Neural progenitor cell (in vitro differentiated cells): ENCODE results near the gene GRAMD1B. TPM values are rescaled to one million over a fixed set of nuclear protein-coding genes. Genes with fewer than 3 reads are reported as not detected.
A peak's percentile ranks its signal among the peaks of the same experiment; 100 is the strongest.

Experiments
- DNase-seq: peaks from one replicate; pipeline ENCODE4 v3.0.0-alpha.2; 2016; ENCODE audit warnings: low spot score
- H2AFZ ChIP-seq: fragments of 200-600 bp; sonication (generic); replicated peaks from 2 replicates; pipeline ENCODE4 v1.6.1; 2016; ENCODE audit warnings: antibody characterized with exemption
- H3F3A ChIP-seq: fragments of 200-600 bp; sonication (generic); 2 replicates; pipeline ENCODE4 v1.6.1; 2016; ENCODE audit warnings: antibody characterized with exemption, low read depth
- H3K27ac ChIP-seq: fragments of 200-600 bp; sonication (generic); 2 replicates; pipeline ENCODE4 v1.5.1; 2016; ENCODE audit warnings: mild to moderate bottlenecking
- H3K27me3 ChIP-seq: fragments of 200-600 bp; sonication (generic); 2 replicates; pipeline ENCODE4 v1.6.1; 2016; ENCODE audit warnings: mild to moderate bottlenecking, moderate library complexity
- H3K36me3 ChIP-seq: fragments of 200-600 bp; sonication (generic); 2 replicates; pipeline ENCODE4 v1.5.1; 2016
- H3K4me1 ChIP-seq: fragments of 200-600 bp; sonication (generic); 2 replicates; pipeline ENCODE4 v1.6.1; 2016; ENCODE audit warnings: mixed run types
- H3K4me2 ChIP-seq: fragments of 200-600 bp; sonication (generic); 2 replicates; pipeline ENCODE4 v1.6.1; 2016
- H3K4me3 ChIP-seq: fragments of 200-600 bp; sonication (generic); 2 replicates; pipeline ENCODE4 v1.5.1; 2016
- H3K79me2 ChIP-seq: fragments of 200-600 bp; sonication (generic); 2 replicates; pipeline ENCODE4 v1.6.1; 2016; ENCODE audit warnings: low read depth
- H3K9ac ChIP-seq: fragments of 200-600 bp; sonication (generic); 2 replicates; pipeline ENCODE4 v1.6.1; 2016
- H3K9me3 ChIP-seq: fragments of 200-600 bp; sonication (generic); 2 replicates; pipeline ENCODE4 v1.5.1; 2016; ENCODE audit warnings: low read depth
- H4K20me1 ChIP-seq: fragments of 200-600 bp; sonication (generic); 2 replicates; pipeline ENCODE4 v1.6.1; 2016; ENCODE audit warnings: low read depth
- H3K27ac Mint-ChIP-seq: 3 replicates; pipeline ENCODE4 v1.8.0; 2021; ENCODE audit warnings: mixed read lengths
- H3K27me3 Mint-ChIP-seq: 2 replicates; pipeline ENCODE4 v1.8.0; 2022; ENCODE audit warnings: low read depth, mild to moderate bottlenecking, inconsistent platforms, moderate library complexity, mixed read lengths; ENCODE audit not compliant: insufficient read depth
- H3K36me3 Mint-ChIP-seq: 3 replicates; pipeline ENCODE4 v1.8.0; 2021; ENCODE audit warnings: mixed read lengths
- H3K4me1 Mint-ChIP-seq: 3 replicates; pipeline ENCODE4 v1.8.0; 2021; ENCODE audit warnings: mixed read lengths
- H3K4me3 Mint-ChIP-seq: 3 replicates; pipeline ENCODE4 v1.8.0; 2021; ENCODE audit warnings: mild to moderate bottlenecking, moderate library complexity, mixed read lengths
- H3K9me3 Mint-ChIP-seq: 3 replicates; pipeline ENCODE4 v1.8.0; 2020; ENCODE audit warnings: mixed read lengths
- CTCF ChIP-seq: fragments of 200-600 bp; sonication (generic); IDR thresholded peaks from 2 replicates; pipeline ENCODE4 v1.5.1; 2017; ENCODE audit warnings: antibody characterized with exemption, mild to moderate bottlenecking
- EZH2 ChIP-seq: fragments of 200-600 bp; sonication (generic); IDR thresholded peaks from 2 replicates; pipeline ENCODE4 v1.6.1; 2017; ENCODE audit warnings: antibody characterized with exemption, mild to moderate bottlenecking, moderate library complexity
- EZH2phosphoT487 ChIP-seq: fragments of 200-600 bp; sonication (generic); IDR thresholded peaks from 2 replicates; pipeline ENCODE4 v1.6.1; 2017; ENCODE audit warnings: antibody characterized with exemption
- total RNA-seq: library from RNA; depleted of rRNA; stranded (reverse); fragments of >200 nt; gene quantifications from 2 replicates; pipeline ENCODE4 v1.2.3, GENCODE V29; 2015; ENCODE audit warnings: low replicate concordance

Gene GRAMD1B
- total RNA-seq, 1 donor from 2014 or later = 12.6 TPM

- no peaks in the 10 kb centered on the region for H3K36me3 Mint-ChIP-seq
- Histone ChIP-seq H3K27me3 (no peaks in the 10 kb centered on the region), H3K9ac (no peak overlapping the region), H3F3A (no peaks in the 10 kb centered on the region), H3K4me3 (no peak overlapping the region), H3K79me2 (no peaks in the 10 kb centered on the region), H3K27ac (no peak overlapping the region), H2AFZ (no peak overlapping the region), H3K4me2 (no peak overlapping the region), H3K4me1 (no peaks in the 10 kb centered on the region), H3K9me3 (no peaks in the 10 kb centered on the region), H4K20me1 (no peaks in the 10 kb centered on the region), H3K36me3 (no peaks in the 10 kb centered on the region)
- H3K4me3 Mint-ChIP-seq = no peak overlapping the region
- DNase-seq = no peak
- H3K4me1 Mint-ChIP-seq = no peaks in the 10 kb centered on the region
- TF ChIP-seq EZH2 = no peak
- no peak for TF ChIP-seq EZH2phosphoT487
- no peak for TF ChIP-seq CTCF
- H3K9me3 Mint-ChIP-seq = no peaks in the 10 kb centered on the region
- H3K27me3 Mint-ChIP-seq = no peaks in the 10 kb centered on the region
- H3K27ac Mint-ChIP-seq = no peak overlapping the region
Measured at GRCh38 chr11:123392844-123393243, 37.2 kb upstream of the GRAMD1B start.

GRCh38 chr11:123393312-123393927 lies 36.6 kb upstream of the GRAMD1B start:
- no peak for DNase-seq
- Mint-ChIP-seq H3K9me3 (no peaks in the 10 kb centered on the region), H3K27ac (no peak overlapping the region), H3K36me3 (no peaks in the 10 kb centered on the region), H3K4me1 (no peaks in the 10 kb centered on the region), H3K27me3 (no peaks in the 10 kb centered on the region), H3K4me3 (no peak overlapping the region)
- H3K4me1 ChIP-seq = no peaks in the 10 kb centered on the region
- H2AFZ ChIP-seq = no peak overlapping the region
- no peak overlapping the region for H3K4me2 ChIP-seq
- no peaks in the 10 kb centered on the region for H4K20me1 ChIP-seq
- H3K9ac ChIP-seq = no peak overlapping the region
- TF ChIP-seq EZH2 (no peak), EZH2phosphoT487 (no peak), CTCF (no peak)
- no peaks in the 10 kb centered on the region for H3K79me2 ChIP-seq
- no peaks in the 10 kb centered on the region for H3F3A ChIP-seq
- H3K36me3 ChIP-seq = no peaks in the 10 kb centered on the region
- no peak overlapping the region for H3K4me3 ChIP-seq
- H3K9me3 ChIP-seq = no peaks in the 10 kb centered on the region
- no peak overlapping the region for H3K27ac ChIP-seq
- no peaks in the 10 kb centered on the region for H3K27me3 ChIP-seq

GRCh38 chr11:123404676-123405075 lies 25.4 kb upstream of the GRAMD1B start:
- Histone ChIP-seq H3K4me1 (peaks cover 52% of the 10 kb centered on the region), H3K36me3 (no peaks in the 10 kb centered on the region), H4K20me1 (peaks cover 15% of the 10 kb centered on the region), H3F3A (peaks cover 34% of the 10 kb centered on the region), H2AFZ (no peak overlapping the region), H3K79me2 (no peaks in the 10 kb centered on the region), H3K4me2 (peak overlapping the region; percentile 36), H3K9ac (no peak overlapping the region), H3K27me3 (peaks cover 39% of the 10 kb centered on the region), H3K4me3 (no peak overlapping the region), H3K27ac (no peak overlapping the region), H3K9me3 (no peaks in the 10 kb centered on the region)
- peaks cover 56% of the 10 kb centered on the region for H3K4me1 Mint-ChIP-seq
- TF ChIP-seq EZH2phosphoT487 (no peak), CTCF (no peak), EZH2 (no peak)
- peak overlapping the region; percentile 5 for H3K27ac Mint-ChIP-seq
- peak; percentile 22 for DNase-seq
- H3K4me3 Mint-ChIP-seq = no peak overlapping the region
- H3K36me3 Mint-ChIP-seq = no peaks in the 10 kb centered on the region
- H3K9me3 Mint-ChIP-seq = no peaks in the 10 kb centered on the region
- H3K27me3 Mint-ChIP-seq = peaks cover 2% of the 10 kb centered on the region
